HAP-1 (cell line): ENCODE measurements around the gene TBXAS1.

Source experiments
- DNase-seq, 2 experiments: peaks; one replicate each; pipeline ENCODE4 v3.0.0-alpha.2; 2016 to 2020; ENCODE audit warnings: low spot score in 2 of 2
- H3K27me3 ChIP-seq: fragments of 250-450 bp; sonication (Bioruptor Pico); 2 replicates; pipeline ENCODE4 v1.5.1; 2020; ENCODE audit warnings: low read depth, mild to moderate bottlenecking, moderate library complexity
- H3K36me3 ChIP-seq: fragments of 250-450 bp; sonication (Bioruptor Pico); replicated peaks from 2 replicates; pipeline ENCODE4 v1.5.1; 2020; ENCODE audit warnings: mild to moderate bottlenecking
- H3K4me1 ChIP-seq: fragments of 250-450 bp; sonication (Bioruptor Pico); 2 replicates; pipeline ENCODE4 v1.5.1; 2020; ENCODE audit warnings: mild to moderate bottlenecking
- H3K4me3 ChIP-seq: fragments of 250-450 bp; sonication (Bioruptor Pico); 2 replicates; pipeline ENCODE4 v1.5.1; 2020; ENCODE audit warnings: mild to moderate bottlenecking, moderate library complexity
- H3K9me3 ChIP-seq: fragments of 250-450 bp; sonication (Bioruptor Pico); 2 replicates; pipeline ENCODE4 v1.5.1; 2020; ENCODE audit warnings: mild to moderate bottlenecking, moderate library complexity
- in situ Hi-C: fragments of 300-500 bp; cut with MboI; formaldehyde crosslinking; loops from 3 replicates; pipeline ENCODE4 v1.14.3; 2020; ENCODE audit warnings: low sequenced_read_pairs, inconsistent platforms, mixed read lengths

Gene TBXAS1

GRCh38 chr7:139931190-139931934 is 102.3 kb downstream of the TBXAS1 start:
- Histone ChIP-seq H3K4me3 (no peak overlapping the region), H3K27me3 (0 out of 2 replicates have a peak, but pooled peaks cover 6% of the 10 kb centered on the region), H3K4me1 (no peaks in the 10 kb centered on the region), H3K36me3 (no peaks in the 10 kb centered on the region), H3K9me3 (no peaks in the 10 kb centered on the region)
- DNase-seq: no peak
- in situ Hi-C loops: no loop called here

GRCh38 chr7:139932531-139932930 is 103.5 kb downstream of the TBXAS1 start:
- no peaks in the 10 kb centered on the region for H3K9me3 ChIP-seq
- H3K4me1 ChIP-seq: no peaks in the 10 kb centered on the region
- DNase-seq: no peak
- no peak overlapping the region for H3K4me3 ChIP-seq
- in situ Hi-C loops: no loop called here
- H3K27me3 ChIP-seq: 0 out of 2 replicates have a peak, but pooled peaks cover 5% of the 10 kb centered on the region
- H3K36me3 ChIP-seq: no peaks in the 10 kb centered on the region

- Histone ChIP-seq H3K4me1 (no peaks in the 10 kb centered on the region), H3K9me3 (no peaks in the 10 kb centered on the region), H3K36me3 (no peaks in the 10 kb centered on the region), H3K27me3 (0 out of 2 replicates have a peak, but pooled peaks cover 3% of the 10 kb centered on the region), H3K4me3 (no peak overlapping the region)
- in situ Hi-C loops: no loop called here
- DNase-seq: no peak
Observed at GRCh38 chr7:139936760-139937310, 107.8 kb downstream of the TBXAS1 start.

GRCh38 chr7:139937715-139938114 is 108.7 kb downstream of the TBXAS1 start:
- H3K27me3 ChIP-seq: 0 out of 2 replicates have a peak, but pooled peaks cover 6% of the 10 kb centered on the region
- H3K36me3 ChIP-seq: no peaks in the 10 kb centered on the region
- H3K4me3 ChIP-seq: no peak overlapping the region
- DNase-seq: no peak
- H3K4me1 ChIP-seq: no peaks in the 10 kb centered on the region
- no peaks in the 10 kb centered on the region for H3K9me3 ChIP-seq
- in situ Hi-C loops: no loop called here

- in situ Hi-C loops: no loop called here
- no peaks in the 10 kb centered on the region for H3K9me3 ChIP-seq
- no peak overlapping the region for H3K4me3 ChIP-seq
- H3K4me1 ChIP-seq: no peaks in the 10 kb centered on the region
- DNase-seq: no peak
- H3K27me3 ChIP-seq: 0 out of 2 replicates have a peak, but pooled peaks cover 9% of the 10 kb centered on the region
- H3K36me3 ChIP-seq: no peaks in the 10 kb centered on the region
Observed at GRCh38 chr7:139940866-139941265, 111.8 kb downstream of the TBXAS1 start.

- H3K27me3 ChIP-seq: 0 out of 2 replicates have a peak, but pooled peaks cover 9% of the 10 kb centered on the region
- no peaks in the 10 kb centered on the region for H3K36me3 ChIP-seq
- in situ Hi-C loops: no loop called here
Observed at GRCh38 chr7:139941421-139941820, 112.4 kb downstream of the TBXAS1 start.

GRCh38 chr7:139941866-139942265 is 112.8 kb downstream of the TBXAS1 start:
- H3K36me3 ChIP-seq: no peaks in the 10 kb centered on the region
- no peak for DNase-seq
- H3K4me1 ChIP-seq: no peaks in the 10 kb centered on the region
- in situ Hi-C loops: no loop called here
- no peak overlapping the region for H3K4me3 ChIP-seq
- H3K27me3 ChIP-seq: 0 out of 2 replicates have a peak, but pooled peaks cover 9% of the 10 kb centered on the region
- H3K9me3 ChIP-seq: no peaks in the 10 kb centered on the region

More at GRCh38 chr7:139941421-139941820, 112.4 kb downstream of the TBXAS1 start:
- Histone ChIP-seq H3K9me3 (no peaks in the 10 kb centered on the region), H3K4me3 (no peak overlapping the region), H3K4me1 (no peaks in the 10 kb centered on the region)
- DNase-seq: no peak

GRCh38 chr7:139942636-139943035 is 113.6 kb downstream of the TBXAS1 start:
- H3K27me3 ChIP-seq: 0 out of 2 replicates have a peak, but pooled peaks cover 9% of the 10 kb centered on the region
- no peak for DNase-seq
- no peaks in the 10 kb centered on the region for H3K36me3 ChIP-seq
- in situ Hi-C loops: no loop called here
- H3K9me3 ChIP-seq: no peaks in the 10 kb centered on the region
- H3K4me3 ChIP-seq: no peak overlapping the region
- H3K4me1 ChIP-seq: no peaks in the 10 kb centered on the region

GRCh38 chr7:139943401-139943800 is 114.3 kb downstream of the TBXAS1 start:
- H3K27me3 ChIP-seq: 0 out of 2 replicates have a peak, but pooled peaks cover 9% of the 10 kb centered on the region
- H3K4me1 ChIP-seq: no peaks in the 10 kb centered on the region
- H3K36me3 ChIP-seq: no peaks in the 10 kb centered on the region
- DNase-seq: no peak
- no peak overlapping the region for H3K4me3 ChIP-seq
- in situ Hi-C loops: no loop called here
- no peaks in the 10 kb centered on the region for H3K9me3 ChIP-seq

GRCh38 chr7:139944248-139944647 is 115.2 kb downstream of the TBXAS1 start:
- H3K36me3 ChIP-seq: no peaks in the 10 kb centered on the region
- no peaks in the 10 kb centered on the region for H3K9me3 ChIP-seq
- 0 out of 2 replicates have a peak, but pooled peaks cover 9% of the 10 kb centered on the region for H3K27me3 ChIP-seq
- peaks cover 2% of the 10 kb centered on the region; the same call in 1 of the 2 replicates for H3K4me1 ChIP-seq
- no peak overlapping the region for H3K4me3 ChIP-seq
- in situ Hi-C loops: no loop called here
- no peak for DNase-seq

- DNase-seq: no peak
- H3K4me1 ChIP-seq: peaks cover 2% of the 10 kb centered on the region; the same call in 1 of the 2 replicates
- in situ Hi-C loops: no loop called here
- H3K36me3 ChIP-seq: no peaks in the 10 kb centered on the region
- no peaks in the 10 kb centered on the region for H3K9me3 ChIP-seq
- no peak overlapping the region for H3K4me3 ChIP-seq
- H3K27me3 ChIP-seq: 0 out of 2 replicates have a peak, but pooled peaks cover 6% of the 10 kb centered on the region
Observed at GRCh38 chr7:139946533-139946932, 117.5 kb downstream of the TBXAS1 start.

- 0 out of 2 replicates have a peak, but pooled peaks cover 7% of the 10 kb centered on the region for H3K27me3 ChIP-seq
- H3K36me3 ChIP-seq: no peaks in the 10 kb centered on the region
- H3K9me3 ChIP-seq: no peaks in the 10 kb centered on the region
- H3K4me3 ChIP-seq: no peak overlapping the region
- peaks cover 2% of the 10 kb centered on the region; the same call in 1 of the 2 replicates for H3K4me1 ChIP-seq
- in situ Hi-C loops: no loop called here
- no peak for DNase-seq
Observed at GRCh38 chr7:139947021-139947420, 118.0 kb downstream of the TBXAS1 start.

- Histone ChIP-seq H3K27me3 (0 out of 2 replicates have a peak, but pooled peaks cover 3% of the 10 kb centered on the region), H3K36me3 (no peaks in the 10 kb centered on the region), H3K4me1 (peaks cover 2% of the 10 kb centered on the region; the same call in 1 of the 2 replicates), H3K4me3 (no peak overlapping the region), H3K9me3 (no peaks in the 10 kb centered on the region)
- in situ Hi-C loops: no loop called here
- no peak for DNase-seq
Observed at GRCh38 chr7:139948167-139948566, 119.1 kb downstream of the TBXAS1 start.
